PC-3 (cell line): ENCODE results near the gene SMYD3. TPM values are rescaled to one million over a fixed set of nuclear protein-coding genes. Genes with fewer than 3 reads are reported as not detected.
A peak's percentile ranks its signal among the peaks of the same experiment; 100 is the strongest.

ENCODE experiments used
- ATAC-seq: fragments of 200-7000 bp; cut with Tn5 transposase; 2 replicates; pipeline ENCODE4 v1.9.1; 2020; ENCODE audit warnings: mild to moderate bottlenecking, moderate library complexity
- BruUV-seq: library from RNA; stranded (reverse); fragments of 400-500 nt; replicated peaks from 2 replicates; lab custom pipeline; 2021; lab: Mats Ljungman, UMichigan
- CTCF ChIA-PET: fragments of 300-600 bp; sonication (Branson Sonifier 250); formaldehyde crosslinking; loops from one replicate; lab custom pipeline; 2022; ENCODE audit warnings: antibody characterized with exemption; lab: Charles Lee
- POLR2A ChIA-PET: fragments of 300-600 bp; sonication (Branson Sonifier 250); formaldehyde crosslinking; loops from one replicate; lab custom pipeline; 2022; ENCODE audit warnings: antibody characterized with exemption; ENCODE audit not compliant: unreplicated experiment; lab: Charles Lee
- DNase-seq: peaks from one replicate; pipeline ENCODE4 v3.0.0-alpha.2; 2015
- H2AFZ ChIP-seq: fragments of 300-600 bp; sonication (generic); 2 replicates; pipeline ENCODE4 v1.6.0; 2016; ENCODE audit warnings: antibody characterized with exemption, low read length
- H3F3A ChIP-seq: fragments of 300-600 bp; sonication (generic); one replicate; pipeline ENCODE4 v1.6.0; 2017; ENCODE audit warnings: antibody characterized with exemption, low read length, control low read depth, mild to moderate bottlenecking; ENCODE audit not compliant: unreplicated experiment
- H3K27ac ChIP-seq: fragments of 300-600 bp; sonication (generic); 2 replicates; pipeline ENCODE4 v1.5.1; 2016; ENCODE audit warnings: mild to moderate bottlenecking, low read length
- H3K27me3 ChIP-seq: fragments of 300-600 bp; sonication (generic); 2 replicates; pipeline ENCODE4 v1.6.1; 2016; ENCODE audit warnings: low read length, mixed read lengths
- H3K36me3 ChIP-seq: fragments of 300-600 bp; sonication (generic); 2 replicates; pipeline ENCODE4 v1.6.1; 2016; ENCODE audit warnings: low read depth, mixed run types, low read length, mixed read lengths
- H3K4me1 ChIP-seq: fragments of 300-600 bp; sonication (generic); 2 replicates; pipeline ENCODE4 v1.5.1; 2016; ENCODE audit warnings: low read length; ENCODE audit not compliant: insufficient read depth
- H3K4me2 ChIP-seq: fragments of 300-600 bp; sonication (generic); 2 replicates; pipeline ENCODE4 v1.6.0; 2016; ENCODE audit warnings: low read length
- H3K4me3 ChIP-seq: fragments of 300-600 bp; sonication (generic); 2 replicates; pipeline ENCODE4 v1.5.1; 2016; ENCODE audit warnings: mild to moderate bottlenecking, low read length, mixed read lengths
- H3K79me2 ChIP-seq: fragments of 300-600 bp; sonication (generic); 2 replicates; pipeline ENCODE4 v1.6.1; 2017; ENCODE audit warnings: low read length, mixed read lengths
- H3K9ac ChIP-seq: fragments of 300-600 bp; sonication (generic); 2 replicates; pipeline ENCODE4 v1.6.0; 2016; ENCODE audit warnings: mild to moderate bottlenecking, low read length
- H3K9me2 ChIP-seq: fragments of 300-600 bp; sonication (generic); replicated peaks from 2 replicates; pipeline ENCODE4 v1.6.1; 2016; ENCODE audit warnings: mixed run types, low read length, mixed read lengths
- H3K9me3 ChIP-seq: fragments of 300-600 bp; sonication (generic); 2 replicates; pipeline ENCODE4 v1.6.1; 2016; ENCODE audit warnings: low read length, mixed read lengths
- H4K20me1 ChIP-seq: fragments of 300-600 bp; sonication (generic); 2 replicates; pipeline ENCODE4 v1.6.1; 2016; ENCODE audit warnings: low read length, mixed read lengths
- CTCF ChIP-seq: fragments of 300-600 bp; sonication (generic); conservative IDR thresholded peaks from 2 replicates; pipeline ENCODE4 v1.5.1; 2017; ENCODE audit warnings: antibody characterized with exemption, low read depth, mild to moderate bottlenecking, low read length
- EZH2 ChIP-seq: fragments of 300-600 bp; sonication (generic); IDR thresholded peaks from one replicate; pipeline ENCODE4 v1.6.1; 2017; ENCODE audit warnings: antibody characterized with exemption, mild to moderate bottlenecking, low read length; ENCODE audit not compliant: unreplicated experiment
- EZH2phosphoT487 ChIP-seq: fragments of 300-600 bp; sonication (generic); IDR thresholded peaks from 2 replicates; pipeline ENCODE4 v1.6.1; 2018; ENCODE audit warnings: mild to moderate bottlenecking, antibody characterized with exemption, low read length, borderline replicate concordance
- intact Hi-C: fragments of 100-400 bp; cut with micrococcal nuclease; formaldehyde crosslinking; loops from 2 replicates; pipeline ENCODE4 v1.9.0; 2023
- total RNA-seq: library from RNA; depleted of rRNA; stranded (reverse); fragments of >200 nt; gene quantifications from 2 replicates; pipeline ENCODE4 v1.2.3, GENCODE V29; 2014

SMYD3 gene
- total RNA-seq, 1 experiment from 2014 or later = 33.0 TPM

GRCh38 chr1:246203180-246203579, 303.9 kb downstream of the SMYD3 start:
- Histone ChIP-seq H3K9ac (no peak overlapping the region), H3K4me1 (no peaks in the 10 kb centered on the region), H3K4me2 (no peak overlapping the region), H3K27ac (no peak overlapping the region), H4K20me1 (no peaks in the 10 kb centered on the region), H3K9me2 (no peaks in the 10 kb centered on the region), H3K36me3 (no peaks in the 10 kb centered on the region), H2AFZ (no peak overlapping the region), H3F3A (no peaks in the 10 kb centered on the region), H3K4me3 (no peak overlapping the region), H3K27me3 (no peaks in the 10 kb centered on the region), H3K9me3 (no peaks in the 10 kb centered on the region), H3K79me2 (no peaks in the 10 kb centered on the region)
- intact Hi-C loops = no loop called here
- no peak for DNase-seq
- ChIA-PET CTCF (no interaction called here), POLR2A (no interaction called here)
- TF ChIP-seq CTCF = peak; percentile 30; the same call in 1 of the 2 replicates
- no peak for TF ChIP-seq EZH2phosphoT487
- no peak for TF ChIP-seq EZH2
- no peak for ATAC-seq
- BruUV-seq = no TSS peak

GRCh38 chr1:246200738-246201137, 306.3 kb downstream of the SMYD3 start:
- BruUV-seq = no TSS peak
- no peak for TF ChIP-seq EZH2phosphoT487
- TF ChIP-seq EZH2 = no peak
- TF ChIP-seq CTCF = no peak

GRCh38 chr1:246200225-246200624, 306.9 kb downstream of the SMYD3 start:
- Histone ChIP-seq H3K27me3 (no peaks in the 10 kb centered on the region), H3K79me2 (no peaks in the 10 kb centered on the region), H3K4me1 (no peaks in the 10 kb centered on the region), H3K9me2 (no peaks in the 10 kb centered on the region), H3F3A (no peaks in the 10 kb centered on the region), H3K4me3 (no peak overlapping the region), H3K4me2 (no peak overlapping the region), H2AFZ (no peak overlapping the region), H3K27ac (no peak overlapping the region), H3K9ac (no peak overlapping the region), H3K9me3 (no peaks in the 10 kb centered on the region), H4K20me1 (no peaks in the 10 kb centered on the region), H3K36me3 (no peaks in the 10 kb centered on the region)
- DNase-seq (no peak), ATAC-seq (no peak)
- CTCF ChIA-PET = no interaction called here
- intact Hi-C loops = no loop called here
- no TSS peak for BruUV-seq
- TF ChIP-seq CTCF (no peak), EZH2 (no peak), EZH2phosphoT487 (no peak)
- POLR2A ChIA-PET = no interaction called here

More at GRCh38 chr1:246200738-246201137, 306.3 kb downstream of the SMYD3 start:
- Histone ChIP-seq H3K27me3 (no peaks in the 10 kb centered on the region), H3K79me2 (no peaks in the 10 kb centered on the region), H2AFZ (no peak overlapping the region), H3K4me3 (no peak overlapping the region), H3K4me2 (no peak overlapping the region), H4K20me1 (no peaks in the 10 kb centered on the region), H3K9me3 (no peaks in the 10 kb centered on the region), H3K27ac (no peak overlapping the region), H3K4me1 (no peaks in the 10 kb centered on the region), H3K36me3 (no peaks in the 10 kb centered on the region), H3K9me2 (no peaks in the 10 kb centered on the region), H3K9ac (no peak overlapping the region), H3F3A (no peaks in the 10 kb centered on the region)
- ChIA-PET CTCF (no interaction called here), POLR2A (no interaction called here)
- intact Hi-C loops = no loop called here
- DNase-seq (no peak), ATAC-seq (no peak)
